HEK293 (cell line): ENCODE results near the gene GPATCH2.

Experiments
- GLIS2 ChIP-seq: fragments of 450-650 bp; formaldehyde crosslinking; IDR thresholded peaks from 2 replicates; pipeline ENCODE4 v1.5.1; 2016; ENCODE audit warnings: missing biosample characterization, missing genetic modification characterization
- KLF1 ChIP-seq: fragments of 450-650 bp; formaldehyde crosslinking; IDR thresholded peaks from 2 replicates; pipeline ENCODE4 v1.5.1; 2016; ENCODE audit warnings: missing biosample characterization, missing genetic modification characterization
- KLF8 ChIP-seq: fragments of 450-650 bp; formaldehyde crosslinking; IDR thresholded peaks from 2 replicates; pipeline ENCODE4 v1.5.1; 2016; ENCODE audit warnings: missing biosample characterization, missing genetic modification characterization
- MYNN ChIP-seq: fragments of 450-650 bp; formaldehyde crosslinking; IDR thresholded peaks from 2 replicates; pipeline ENCODE4 v1.5.1; 2016; ENCODE audit warnings: missing biosample characterization, missing genetic modification characterization, borderline replicate concordance
- OVOL3 ChIP-seq: fragments of 450-650 bp; formaldehyde crosslinking; IDR thresholded peaks from 2 replicates; pipeline ENCODE4 v1.5.1; 2016; ENCODE audit warnings: missing biosample characterization, missing genetic modification characterization
- PATZ1 ChIP-seq: fragments of 450-650 bp; formaldehyde crosslinking; IDR thresholded peaks from 2 replicates; pipeline ENCODE4 v1.5.1; 2016; ENCODE audit warnings: missing biosample characterization, missing genetic modification characterization
- REST ChIP-seq: fragments of 450-650 bp; formaldehyde crosslinking; IDR thresholded peaks from 2 replicates; pipeline ENCODE4 v1.5.1; 2016; ENCODE audit warnings: missing biosample characterization, missing genetic modification characterization
- TRIM28 ChIP-seq: IDR thresholded peaks from 2 replicates; pipeline ENCODE4 v1.6.1; 2011; ENCODE audit warnings: low read length, control low read depth, borderline replicate concordance
- ZBTB1 ChIP-seq: fragments of 450-650 bp; formaldehyde crosslinking; IDR thresholded peaks from 2 replicates; pipeline ENCODE4 v1.5.1; 2016; ENCODE audit warnings: missing biosample characterization, missing genetic modification characterization
- ZNF19 ChIP-seq: fragments of 450-650 bp; formaldehyde crosslinking; IDR thresholded peaks from 2 replicates; pipeline ENCODE4; 2016; ENCODE audit warnings: missing biosample characterization, missing genetic modification characterization, low read depth
- ZNF266 ChIP-seq: fragments of 450-650 bp; formaldehyde crosslinking; IDR thresholded peaks from 2 replicates; pipeline ENCODE4 v1.5.1; 2016; ENCODE audit warnings: missing biosample characterization, missing genetic modification characterization, low read depth
- ZNF311 ChIP-seq: fragments of 450-650 bp; formaldehyde crosslinking; IDR thresholded peaks from 2 replicates; pipeline ENCODE4 v1.5.1; 2017; ENCODE audit warnings: missing biosample characterization, missing genetic modification characterization, borderline replicate concordance
- ZNF391 ChIP-seq: fragments of 450-650 bp; formaldehyde crosslinking; IDR thresholded peaks from 2 replicates; pipeline ENCODE4 v1.5.1; 2016; ENCODE audit warnings: low read depth, missing biosample characterization, missing genetic modification characterization, borderline replicate concordance
- ZNF501 ChIP-seq: fragments of 450-650 bp; formaldehyde crosslinking; IDR thresholded peaks from 2 replicates; pipeline ENCODE4 v1.5.1; 2016; ENCODE audit warnings: missing biosample characterization, missing genetic modification characterization
- ZNF560 ChIP-seq: fragments of 450-650 bp; formaldehyde crosslinking; IDR thresholded peaks from 2 replicates; pipeline ENCODE4 v1.5.1; 2017; ENCODE audit warnings: missing biosample characterization, missing genetic modification characterization, borderline replicate concordance
- ZNF621 ChIP-seq: fragments of 450-650 bp; formaldehyde crosslinking; IDR thresholded peaks from 2 replicates; pipeline ENCODE4 v1.5.1; 2017; ENCODE audit warnings: missing biosample characterization, missing genetic modification characterization
- ZNF623 ChIP-seq: fragments of 450-650 bp; formaldehyde crosslinking; IDR thresholded peaks from 2 replicates; pipeline ENCODE4 v1.5.1; 2016; ENCODE audit warnings: missing biosample characterization, missing genetic modification characterization
- ZNF639 ChIP-seq: fragments of 450-650 bp; formaldehyde crosslinking; IDR thresholded peaks from 2 replicates; pipeline ENCODE4 v1.5.1; 2016; ENCODE audit warnings: missing biosample characterization, missing genetic modification characterization
- ZNF654 ChIP-seq: fragments of 450-650 bp; formaldehyde crosslinking; IDR thresholded peaks from 2 replicates; pipeline ENCODE4 v1.5.1; 2016; ENCODE audit warnings: low read depth, missing biosample characterization, missing genetic modification characterization
- ZNF664 ChIP-seq: fragments of 450-650 bp; formaldehyde crosslinking; IDR thresholded peaks from 2 replicates; pipeline ENCODE4 v1.5.1; 2016; ENCODE audit warnings: missing biosample characterization, missing genetic modification characterization
- ZNF777 ChIP-seq: fragments of 450-650 bp; formaldehyde crosslinking; IDR thresholded peaks from 2 replicates; pipeline ENCODE4 v1.5.1; 2017; ENCODE audit warnings: missing biosample characterization, missing genetic modification characterization, borderline replicate concordance
- TF ChIP-seq, protein P1 (sequence below): fragments of 450-650 bp; formaldehyde crosslinking; IDR thresholded peaks from 2 replicates; pipeline ENCODE4 v1.5.1; 2016; ENCODE audit warnings: missing biosample characterization, missing genetic modification characterization
- TF ChIP-seq, protein P2 (sequence below): fragments of 450-650 bp; formaldehyde crosslinking; conservative IDR thresholded peaks from 2 replicates; pipeline ENCODE4 v1.5.1; 2016; ENCODE audit warnings: low read depth, missing biosample characterization, missing genetic modification characterization
- TF ChIP-seq, protein P3 (sequence below): fragments of 450-650 bp; formaldehyde crosslinking; IDR thresholded peaks from 2 replicates; pipeline ENCODE4 v1.5.1; 2016; ENCODE audit warnings: missing biosample characterization, missing genetic modification characterization

GPATCH2 gene

DNA sequence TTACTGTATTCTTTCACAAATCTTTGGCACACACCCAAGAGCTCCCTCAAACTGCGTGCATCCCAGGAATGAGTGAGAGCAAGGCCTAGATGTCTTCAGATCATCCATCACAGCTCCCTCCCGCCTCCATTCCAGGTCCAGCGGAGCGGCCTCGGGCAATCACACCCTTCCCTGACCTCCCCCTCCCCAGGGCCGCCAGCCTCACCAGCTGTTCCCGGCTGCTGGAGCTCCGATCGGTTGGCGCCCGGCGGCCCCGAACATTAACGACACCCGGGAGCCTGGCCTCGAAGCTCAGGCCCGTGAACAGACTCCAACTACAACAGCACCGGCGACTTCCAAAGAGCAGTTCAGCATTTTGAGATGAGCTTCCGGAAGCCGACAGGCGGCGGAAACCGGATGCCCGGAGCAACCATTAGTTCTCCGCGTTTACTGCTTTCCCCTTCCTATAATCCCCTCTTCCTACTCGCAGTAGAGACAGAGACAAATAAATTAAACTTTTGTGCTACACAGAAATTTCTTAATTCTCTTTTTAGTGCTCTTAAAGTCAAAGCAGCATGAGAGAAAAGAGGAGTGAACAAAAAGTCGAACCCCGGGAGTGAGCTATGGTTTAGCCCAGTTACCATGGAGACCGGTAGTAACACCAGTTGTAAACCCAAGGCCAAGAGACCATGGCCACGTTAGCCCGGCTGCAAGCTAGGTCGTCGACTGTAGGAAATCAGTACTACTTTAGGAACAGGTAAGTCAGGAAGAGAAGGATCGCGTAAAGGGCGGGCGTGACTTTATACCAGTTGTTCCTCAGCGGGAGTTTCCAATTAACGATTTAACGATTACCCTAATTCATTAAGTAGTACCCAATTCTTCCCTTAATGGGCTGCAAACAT, at the start of gene GPATCH2, which contains the start of gene SPATA17 (continued):
- TF ChIP-seq REST (peak; percentile 57; the same call in 1 of the 2 replicates), ZNF621 (tag by site-specific recombination) (no peak), ZNF19 (tag by site-specific recombination) (no peak), ZNF266 (tag by site-specific recombination) (no peak), MYNN (tag by site-specific recombination) (no peak), PATZ1 (no peak), ZNF664 (tag by site-specific recombination) (no peak), ZNF391 (tag by site-specific recombination) (no peak), KLF8 (tag by site-specific recombination) (no peak), ZNF654 (tag by site-specific recombination) (no peak), ZNF639 (tag by site-specific recombination) (peak; percentile 33; the same call in 1 of the 2 replicates), TRIM28 (0 out of 2 replicates have a peak, but pooled peaks have one; percentile 47), ZNF777 (tag by site-specific recombination) (no peak), GLIS2 (tag by site-specific recombination) (no peak), ZNF501 (tag by site-specific recombination) (no peak; the same call in none of the 2 replicates), OVOL3 (tag by site-specific recombination) (no peak), ZNF623 (tag by site-specific recombination) (no peak), ZNF311 (tag by site-specific recombination) (no peak), KLF1 (tag by site-specific recombination) (no peak), ZNF560 (tag by site-specific recombination) (no peak), ZBTB1 (tag by site-specific recombination) (no peak)
- TF ChIP-seq, protein P1, sequence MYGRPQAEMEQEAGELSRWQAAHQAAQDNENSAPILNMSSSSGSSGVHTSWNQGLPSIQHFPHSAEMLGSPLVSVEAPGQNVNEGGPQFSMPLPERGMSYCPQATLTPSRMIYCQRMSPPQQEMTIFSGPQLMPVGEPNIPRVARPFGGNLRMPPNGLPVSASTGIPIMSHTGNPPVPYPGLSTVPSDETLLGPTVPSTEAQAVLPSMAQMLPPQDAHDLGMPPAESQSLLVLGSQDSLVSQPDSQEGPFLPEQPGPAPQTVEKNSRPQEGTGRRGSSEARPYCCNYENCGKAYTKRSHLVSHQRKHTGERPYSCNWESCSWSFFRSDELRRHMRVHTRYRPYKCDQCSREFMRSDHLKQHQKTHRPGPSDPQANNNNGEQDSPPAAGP (tag by site-specific recombination), result peak; percentile 43; the same call in 1 of the 2 replicates
- TF ChIP-seq, protein P2, sequence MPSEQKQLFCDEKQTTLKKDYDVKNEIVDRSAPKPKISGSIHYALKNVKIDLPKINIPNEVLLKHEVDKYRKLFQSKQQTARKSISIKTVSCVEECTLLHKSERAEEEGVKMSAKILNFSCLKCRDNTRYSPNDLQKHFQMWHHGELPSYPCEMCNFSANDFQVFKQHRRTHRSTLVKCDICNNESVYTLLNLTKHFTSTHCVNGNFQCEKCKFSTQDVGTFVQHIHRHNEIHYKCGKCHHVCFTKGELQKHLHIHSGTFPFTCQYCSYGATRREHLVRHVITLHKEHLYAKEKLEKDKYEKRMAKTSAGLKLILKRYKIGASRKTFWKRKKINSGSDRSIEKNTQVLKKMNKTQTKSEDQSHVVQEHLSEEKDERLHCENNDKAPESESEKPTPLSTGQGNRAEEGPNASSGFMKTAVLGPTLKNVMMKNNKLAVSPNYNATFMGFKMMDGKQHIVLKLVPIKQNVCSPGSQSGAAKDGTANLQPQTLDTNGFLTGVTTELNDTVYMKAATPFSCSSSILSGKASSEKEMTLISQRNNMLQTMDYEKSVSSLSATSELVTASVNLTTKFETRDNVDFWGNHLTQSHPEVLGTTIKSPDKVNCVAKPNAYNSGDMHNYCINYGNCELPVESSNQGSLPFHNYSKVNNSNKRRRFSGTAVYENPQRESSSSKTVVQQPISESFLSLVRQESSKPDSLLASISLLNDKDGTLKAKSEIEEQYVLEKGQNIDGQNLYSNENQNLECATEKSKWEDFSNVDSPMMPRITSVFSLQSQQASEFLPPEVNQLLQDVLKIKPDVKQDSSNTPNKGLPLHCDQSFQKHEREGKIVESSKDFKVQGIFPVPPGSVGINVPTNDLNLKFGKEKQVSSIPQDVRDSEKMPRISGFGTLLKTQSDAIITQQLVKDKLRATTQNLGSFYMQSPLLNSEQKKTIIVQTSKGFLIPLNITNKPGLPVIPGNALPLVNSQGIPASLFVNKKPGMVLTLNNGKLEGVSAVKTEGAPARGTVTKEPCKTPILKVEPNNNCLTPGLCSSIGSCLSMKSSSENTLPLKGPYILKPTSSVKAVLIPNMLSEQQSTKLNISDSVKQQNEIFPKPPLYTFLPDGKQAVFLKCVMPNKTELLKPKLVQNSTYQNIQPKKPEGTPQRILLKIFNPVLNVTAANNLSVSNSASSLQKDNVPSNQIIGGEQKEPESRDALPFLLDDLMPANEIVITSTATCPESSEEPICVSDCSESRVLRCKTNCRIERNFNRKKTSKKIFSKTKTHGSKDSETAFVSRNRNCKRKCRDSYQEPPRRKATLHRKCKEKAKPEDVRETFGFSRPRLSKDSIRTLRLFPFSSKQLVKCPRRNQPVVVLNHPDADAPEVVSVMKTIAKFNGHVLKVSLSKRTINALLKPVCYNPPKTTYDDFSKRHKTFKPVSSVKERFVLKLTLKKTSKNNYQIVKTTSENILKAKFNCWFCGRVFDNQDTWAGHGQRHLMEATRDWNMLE (tag by site-specific recombination), result peak; percentile 93
- TF ChIP-seq, protein P3, sequence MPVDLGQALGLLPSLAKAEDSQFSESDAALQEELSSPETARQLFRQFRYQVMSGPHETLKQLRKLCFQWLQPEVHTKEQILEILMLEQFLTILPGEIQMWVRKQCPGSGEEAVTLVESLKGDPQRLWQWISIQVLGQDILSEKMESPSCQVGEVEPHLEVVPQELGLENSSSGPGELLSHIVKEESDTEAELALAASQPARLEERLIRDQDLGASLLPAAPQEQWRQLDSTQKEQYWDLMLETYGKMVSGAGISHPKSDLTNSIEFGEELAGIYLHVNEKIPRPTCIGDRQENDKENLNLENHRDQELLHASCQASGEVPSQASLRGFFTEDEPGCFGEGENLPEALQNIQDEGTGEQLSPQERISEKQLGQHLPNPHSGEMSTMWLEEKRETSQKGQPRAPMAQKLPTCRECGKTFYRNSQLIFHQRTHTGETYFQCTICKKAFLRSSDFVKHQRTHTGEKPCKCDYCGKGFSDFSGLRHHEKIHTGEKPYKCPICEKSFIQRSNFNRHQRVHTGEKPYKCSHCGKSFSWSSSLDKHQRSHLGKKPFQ (tag by site-specific recombination), result peak; percentile 66; the same call in 1 of the 2 replicates
